GM10266 (cell line): Measurements from ENCODE around the gene BLTP3A.

ENCODE experiments used
- DNase-seq: peaks from one replicate; pipeline ENCODE4 v3.0.0; 2012; ENCODE audit errors: extremely low spot score
- TF ChIP-seq, protein P1 (sequence below): IDR thresholded peaks from 2 replicates; pipeline ENCODE4 v1.5.1; 2012; ENCODE audit warnings: mild to moderate bottlenecking, low read depth; ENCODE audit not compliant: control insufficient read depth, insufficient read depth; ENCODE audit errors: missing control alignments

The BLTP3A gene

GRCh38 chr6:34839666-34840352 lies 47.9 kb downstream of the BLTP3A start:
- no peak for DNase-seq
- TF ChIP-seq, protein P1, sequence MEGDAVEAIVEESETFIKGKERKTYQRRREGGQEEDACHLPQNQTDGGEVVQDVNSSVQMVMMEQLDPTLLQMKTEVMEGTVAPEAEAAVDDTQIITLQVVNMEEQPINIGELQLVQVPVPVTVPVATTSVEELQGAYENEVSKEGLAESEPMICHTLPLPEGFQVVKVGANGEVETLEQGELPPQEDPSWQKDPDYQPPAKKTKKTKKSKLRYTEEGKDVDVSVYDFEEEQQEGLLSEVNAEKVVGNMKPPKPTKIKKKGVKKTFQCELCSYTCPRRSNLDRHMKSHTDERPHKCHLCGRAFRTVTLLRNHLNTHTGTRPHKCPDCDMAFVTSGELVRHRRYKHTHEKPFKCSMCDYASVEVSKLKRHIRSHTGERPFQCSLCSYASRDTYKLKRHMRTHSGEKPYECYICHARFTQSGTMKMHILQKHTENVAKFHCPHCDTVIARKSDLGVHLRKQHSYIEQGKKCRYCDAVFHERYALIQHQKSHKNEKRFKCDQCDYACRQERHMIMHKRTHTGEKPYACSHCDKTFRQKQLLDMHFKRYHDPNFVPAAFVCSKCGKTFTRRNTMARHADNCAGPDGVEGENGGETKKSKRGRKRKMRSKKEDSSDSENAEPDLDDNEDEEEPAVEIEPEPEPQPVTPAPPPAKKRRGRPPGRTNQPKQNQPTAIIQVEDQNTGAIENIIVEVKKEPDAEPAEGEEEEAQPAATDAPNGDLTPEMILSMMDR = no peak
